HepG2 (cell line): ENCODE measurements around the gene NDOR1. TPM values are rescaled to one million over a fixed set of nuclear protein-coding genes. Genes with fewer than 3 reads are reported as not detected.

Source experiments
- ATF6 ChIP-seq: sonication (generic); formaldehyde crosslinking; conservative IDR thresholded peaks from 2 replicates; pipeline ENCODE4 v1.4.0; 2020; ENCODE audit warnings: missing genetic modification reagents
- HNF1A ChIP-seq, 2 experiments: sonication (generic) in 1 of 2; formaldehyde crosslinking in 1 of 2; IDR thresholded peaks; 2 replicates each; pipeline versions ENCODE4 v1.4.0 to v1.6.1; 2016 to 2020; ENCODE audit warnings: borderline replicate concordance in 1 of 2, low read depth in 1 of 2, mild to moderate bottlenecking in 1 of 2, missing genetic modification reagents in 1 of 2
- MED8 ChIP-seq: sonication (generic); formaldehyde crosslinking; IDR thresholded peaks from 2 replicates; pipeline ENCODE4 v1.8.1; 2023; ENCODE audit warnings: mild to moderate bottlenecking, missing genetic modification reagents; ENCODE audit not compliant: insufficient replicate concordance
- ZBTB40 ChIP-seq, 2 experiments: fragments of 450-650 bp in 1 of 2; sonication (generic) in 1 of 2; formaldehyde crosslinking in 1 of 2; IDR thresholded peaks; 2 replicates each; pipeline versions ENCODE4 v1.6.1 to v1.8.0; 2016 to 2022; ENCODE audit warnings: antibody characterized with exemption in 1 of 2, mild to moderate bottlenecking in 1 of 2, missing genetic modification reagents in 1 of 2
- ZMYM3 ChIP-seq: sonication (generic); formaldehyde crosslinking; IDR thresholded peaks from 2 replicates; pipeline ENCODE4 v1.5.1; 2020; ENCODE audit warnings: mild to moderate bottlenecking, missing genetic modification reagents
- ZNF331 ChIP-seq: sonication (generic); formaldehyde crosslinking; IDR thresholded peaks from 2 replicates; pipeline ENCODE4 v1.4.0; 2020; ENCODE audit warnings: missing genetic modification reagents
- ZNF484 ChIP-seq: sonication (generic); formaldehyde crosslinking; IDR thresholded peaks from 2 replicates; pipeline ENCODE4 v1.5.1; 2020; ENCODE audit warnings: mild to moderate bottlenecking, low read depth, missing genetic modification reagents, borderline replicate concordance
- ZNF691 ChIP-seq: sonication (generic); formaldehyde crosslinking; IDR thresholded peaks from 2 replicates; pipeline ENCODE4 v1.4.0; 2020; ENCODE audit warnings: missing genetic modification reagents, low read depth, mild to moderate bottlenecking, borderline replicate concordance
- polyA plus RNA-seq, 8 experiments: library from polyadenylated mRNA; depleted of rRNA in 3 of 8; stranded (reverse) in 7 of 8; unstranded in 1 of 8; fragments of >200 nt; fragmentation: Illumina TruSeq in 4 of 8; extraction: Trizol in 4 of 8; gene quantifications; 2 replicates each; pipeline versions ENCODE4 v1.2.1 to v1.2.3, GENCODE V29; 2011 to 2016; ENCODE audit warnings: low read depth in 4 of 8, missing spikeins in 1 of 8, mixed read lengths in 1 of 8; ENCODE audit not compliant: insufficient read depth in 1 of 8
- total RNA-seq, 5 experiments: library from RNA; depleted of rRNA; stranded (reverse); fragments of >200 nt; fragmentation: Illumina TruSeq; extraction: Trizol; gene quantifications; 2 replicates each; pipeline ENCODE4 v1.2.3, GENCODE V29; 2016; ENCODE audit warnings: low read depth in 1 of 5

The NDOR1 gene
- total and polyA plus RNA-seq, 2 of the 13 experiments (the other 11 are each of a cell fraction or from before 2014, with no cell fraction given) = 3.6 to 8.7 TPM

GRCh38 chr9:137205126-137206069 lies at the start of gene NDOR1, which contains the start of gene TMEM203 (continued):
- TF ChIP-seq ZNF331 (CRISPR knock-in tag) = peak; percentile 57; the same call in 1 of the 2 replicates
- peak; percentile 66 for TF ChIP-seq ZBTB40 (IDR thresholded peaks at IDR 0.05)
- peak; percentile 53; the same call in 1 of the 2 replicates for TF ChIP-seq ZBTB40 (CRISPR knock-in tag; IDR thresholded peaks at IDR 0.05)
- no peak for TF ChIP-seq ZMYM3 (CRISPR knock-in tag)
- TF ChIP-seq HNF1A (IDR thresholded peaks at IDR 0.05; ENCODE audit: low read depth) = no peak
- TF ChIP-seq HNF1A (CRISPR knock-in tag; IDR thresholded peaks at IDR 0.05; ENCODE audit: borderline replicate concordance) = no peak
- TF ChIP-seq ZNF691 (CRISPR knock-in tag) = peak; percentile 25; the same call in 1 of the 2 replicates
- TF ChIP-seq ATF6 (CRISPR knock-in tag) = no peak
- peak; percentile 33 for TF ChIP-seq MED8 (CRISPR knock-in tag)
- no peak for TF ChIP-seq ZNF484 (CRISPR knock-in tag)
